Rectal smooth muscle tissue (tissue), 1 donor: ENCODE measurements around the gene MZF1.
A peak's percentile ranks its signal among the peaks of the same experiment; 100 is the strongest.

Experiments used
- H3K27ac ChIP-seq: one replicate; pipeline ENCODE4 v1.7.0; 2013; ENCODE audit warnings: low read depth, low read length, inconsistent platforms
- H3K27me3 ChIP-seq: one replicate; pipeline ENCODE4 v1.7.0; 2013; ENCODE audit warnings: low read length; ENCODE audit not compliant: control insufficient read depth, insufficient read depth
- H3K36me3 ChIP-seq: one replicate; pipeline ENCODE4 v1.7.0; 2013; ENCODE audit warnings: low read length; ENCODE audit not compliant: control insufficient read depth, insufficient read depth
- H3K4me1 ChIP-seq: one replicate; pipeline ENCODE4 v1.7.0; 2013; ENCODE audit warnings: low read length; ENCODE audit not compliant: control insufficient read depth, insufficient read depth
- H3K4me3 ChIP-seq: one replicate; pipeline ENCODE4 v1.7.0; 2013; ENCODE audit warnings: low read length
- H3K9ac ChIP-seq: one replicate; pipeline ENCODE4 v1.7.0; 2013; ENCODE audit warnings: low read length

The MZF1 gene

GRCh38 chr19:58535857-58536256, 37.3 kb downstream of the MZF1 start:
- Histone ChIP-seq H3K4me3 (no peak overlapping the region), H3K27me3 (no peaks in the 10 kb centered on the region), H3K27ac (no peak overlapping the region), H3K36me3 (no peaks in the 10 kb centered on the region), H3K4me1 (no peaks in the 10 kb centered on the region), H3K9ac (no peak overlapping the region)

- Histone ChIP-seq H3K4me1 (no peaks in the 10 kb centered on the region), H3K36me3 (no peaks in the 10 kb centered on the region), H3K4me3 (no peak overlapping the region), H3K9ac (no peak overlapping the region), H3K27me3 (no peaks in the 10 kb centered on the region), H3K27ac (no peak overlapping the region)
Measured at GRCh38 chr19:58531034-58531840, 41.9 kb downstream of the MZF1 start.

GRCh38 chr19:58529405-58529804, 43.7 kb downstream of the MZF1 start:
- Histone ChIP-seq H3K27ac (no peak overlapping the region), H3K9ac (no peak overlapping the region), H3K4me1 (no peaks in the 10 kb centered on the region), H3K36me3 (no peaks in the 10 kb centered on the region), H3K27me3 (no peaks in the 10 kb centered on the region), H3K4me3 (no peak overlapping the region)

DNA sequence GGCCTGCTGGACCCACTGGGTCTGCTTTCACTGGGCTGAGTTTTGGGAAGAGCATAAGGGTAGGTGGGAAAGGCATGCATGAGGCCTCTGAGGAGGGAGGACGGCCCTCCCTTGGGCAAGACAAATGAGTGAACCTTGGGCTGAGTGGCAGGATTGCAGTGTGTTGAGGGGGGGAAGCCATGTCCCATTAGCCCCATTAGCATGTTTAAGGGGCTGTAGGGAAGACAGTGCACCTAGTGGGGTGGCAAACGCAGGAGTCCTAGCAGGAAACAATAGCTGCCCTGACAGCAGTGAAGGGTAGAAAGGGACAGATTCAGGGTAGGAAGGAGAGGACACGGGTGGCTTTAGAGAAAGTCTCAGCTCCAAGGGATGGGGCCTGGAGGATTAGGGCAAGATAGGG, 50.4 kb downstream of the MZF1 start:
- no peak overlapping the region for H3K4me3 ChIP-seq
- H3K27me3 ChIP-seq, result no peaks in the 10 kb centered on the region
- no peaks in the 10 kb centered on the region for H3K36me3 ChIP-seq
- no peak overlapping the region for H3K27ac ChIP-seq
- H3K4me1 ChIP-seq, result peaks cover 15% of the 10 kb centered on the region
- no peak overlapping the region for H3K9ac ChIP-seq

GRCh38 chr19:58521651-58522050, 51.5 kb downstream of the MZF1 start:
- Histone ChIP-seq H3K27me3 (no peaks in the 10 kb centered on the region), H3K36me3 (peaks cover 5% of the 10 kb centered on the region), H3K27ac (peak overlapping the region; percentile 7), H3K9ac (no peak overlapping the region), H3K4me3 (no peak overlapping the region), H3K4me1 (peaks cover 15% of the 10 kb centered on the region)

DNA sequence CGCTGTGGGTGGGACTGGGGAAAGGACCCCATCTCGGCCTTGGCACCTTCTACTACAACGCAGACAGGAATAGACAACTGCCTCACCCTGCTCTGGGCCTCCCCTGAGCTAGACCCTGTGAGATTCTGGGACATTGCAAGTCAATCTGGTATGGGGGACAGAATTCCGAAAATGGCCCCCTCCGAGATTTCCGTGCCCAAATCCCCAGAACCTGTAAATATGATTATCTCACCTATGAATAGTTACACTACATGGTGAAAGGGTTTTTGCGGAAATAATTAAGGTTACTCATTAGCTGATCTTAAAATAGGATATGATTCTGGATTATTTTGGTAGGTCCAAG, 52.9 kb downstream of the MZF1 start:
- Histone ChIP-seq H3K27ac (peak overlapping the region; percentile 99), H3K36me3 (peaks cover 8% of the 10 kb centered on the region), H3K9ac (peak overlapping the region; percentile 74), H3K4me1 (peaks cover 15% of the 10 kb centered on the region), H3K27me3 (no peaks in the 10 kb centered on the region), H3K4me3 (peak overlapping the region; percentile 95)

DNA sequence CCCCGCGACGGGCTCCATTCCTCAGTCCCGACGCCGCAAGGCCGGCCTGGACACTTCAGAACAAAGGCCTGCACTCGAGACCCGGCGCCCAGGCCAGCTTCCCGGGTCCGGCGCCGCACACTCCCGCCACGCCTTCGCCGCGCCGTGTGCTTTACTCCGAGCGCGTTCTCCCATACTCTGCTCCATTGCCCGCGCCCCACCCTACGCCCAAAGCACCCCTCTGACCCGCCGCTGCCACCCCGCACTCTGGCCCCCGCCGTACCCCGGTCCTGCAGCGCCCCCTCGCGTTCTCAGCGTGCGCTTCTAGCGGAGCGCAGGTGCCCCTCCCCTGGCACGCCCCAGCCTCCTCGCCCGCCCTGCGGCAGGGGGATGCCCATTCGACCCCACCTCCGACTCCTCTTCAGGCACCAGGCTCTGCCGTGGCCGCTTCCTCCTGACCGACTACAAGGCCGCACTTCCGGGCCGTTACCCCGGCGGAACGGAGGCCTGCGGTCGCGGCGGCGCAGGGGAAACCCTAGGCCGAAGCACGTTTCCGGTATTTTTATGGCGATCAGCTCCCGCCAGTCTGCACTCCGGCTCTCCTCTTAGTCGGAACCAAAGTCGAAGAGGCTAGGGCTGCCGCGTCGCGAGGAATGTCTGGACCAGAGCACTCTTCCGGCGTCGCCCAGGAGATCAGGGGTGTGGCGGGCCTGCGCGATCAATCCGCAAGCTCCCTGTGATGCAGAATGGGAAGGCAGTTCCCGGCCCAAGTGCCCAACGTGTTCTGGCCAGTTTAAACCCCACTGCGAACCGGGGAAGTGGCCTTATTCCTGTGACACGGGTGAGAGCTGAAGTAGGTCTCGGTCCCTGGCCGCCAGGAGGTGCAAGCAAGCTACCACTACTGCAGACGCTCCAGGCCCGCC, 53.5 kb downstream of the MZF1 start, which contains the start of gene ZBTB45:
TSS of gene ZBTB45 (minus strand) at position 456 of the 902 bp plus-strand sequence. CDS start 2,137 bp downstream, outside the sequence.
- Histone ChIP-seq H3K4me3 (peak within 1 kb of the TSS; percentile 95), H3K27ac (peak within 1 kb of the TSS; percentile 99), H3K27me3 (no peaks in the 10 kb centered on the region), H3K36me3 (peaks cover 8% of the 10 kb centered on the region), H3K4me1 (peaks cover 15% of the 10 kb centered on the region), H3K9ac (peak within 1 kb of the TSS; percentile 94)

DNA sequence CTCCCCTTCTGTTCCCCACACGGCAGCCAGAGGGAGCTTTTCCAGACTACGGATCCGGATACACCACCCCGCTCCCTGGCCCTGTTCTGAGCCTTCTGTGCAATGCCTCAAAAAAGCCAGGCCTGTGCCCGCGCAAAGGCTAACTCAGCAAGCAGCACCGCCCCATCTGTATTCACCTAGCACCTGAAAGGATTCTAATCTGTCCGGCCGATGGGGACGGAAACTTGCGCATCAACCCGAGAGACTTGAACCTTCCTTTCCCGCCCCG, 54.1 kb downstream of the MZF1 start:
- H3K27me3 ChIP-seq, result no peaks in the 10 kb centered on the region
- peak overlapping the region; percentile 95 for H3K4me3 ChIP-seq
- peaks cover 8% of the 10 kb centered on the region for H3K36me3 ChIP-seq
- H3K9ac ChIP-seq, result peak overlapping the region; percentile 94
- H3K4me1 ChIP-seq, result peaks cover 17% of the 10 kb centered on the region
- H3K27ac ChIP-seq, result peak overlapping the region; percentile 99

- Histone ChIP-seq H3K9ac (peak overlapping the region; percentile 94), H3K27me3 (no peaks in the 10 kb centered on the region), H3K4me3 (peak overlapping the region; percentile 95), H3K4me1 (peaks cover 21% of the 10 kb centered on the region), H3K36me3 (peaks cover 8% of the 10 kb centered on the region), H3K27ac (peak overlapping the region; percentile 99)
Measured at GRCh38 chr19:58518256-58519086, 54.7 kb downstream of the MZF1 start.

- Histone ChIP-seq H3K9ac (no peak overlapping the region), H3K4me3 (no peak overlapping the region), H3K36me3 (peaks cover 8% of the 10 kb centered on the region), H3K27ac (no peak overlapping the region), H3K4me1 (peaks cover 21% of the 10 kb centered on the region), H3K27me3 (no peaks in the 10 kb centered on the region)
Measured at GRCh38 chr19:58516964-58517833, 55.9 kb downstream of the MZF1 start.

GRCh38 chr19:58516246-58516836, 56.8 kb downstream of the MZF1 start:
- Histone ChIP-seq H3K9ac (no peak overlapping the region), H3K4me3 (no peak overlapping the region), H3K27me3 (no peaks in the 10 kb centered on the region), H3K36me3 (peaks cover 8% of the 10 kb centered on the region), H3K27ac (no peak overlapping the region), H3K4me1 (peaks cover 21% of the 10 kb centered on the region)
